Lower leg skin (tissue), 3 donors: ENCODE measurements around the gene NUDT22.

Experiments used
- CTCF ChIP-seq, 3 donors: fragments of 450-650 bp; IDR thresholded peaks; one replicate each; pipeline ENCODE4 v1.5.1; 2016; ENCODE audit warnings: antibody characterized with exemption in 3 of 3, mild to moderate bottlenecking in 3 of 3, moderate library complexity in 2 of 3
- POLR2A ChIP-seq, 2 donors: fragments of 450-650 bp; IDR thresholded peaks; one replicate each; pipeline ENCODE4 v1.6.1; 2016 to 2017; ENCODE audit warnings: antibody characterized with exemption in 2 of 2, mild to moderate bottlenecking in 1 of 2, moderate library complexity in 1 of 2

GRCh38 chr11:64201543-64201942 lies 24.5 kb upstream of the NUDT22 start:
- TF ChIP-seq POLR2A (IDR thresholded peaks at IDR 0.05) (no peak), CTCF (IDR thresholded peaks at IDR 0.05) (no peak)
